Measurements from ENCODE around the gene MXD4.

The MXD4 gene

GRCh38 chr4:2291705-2292645 is 30.1 kb upstream of the MXD4 start:
- no peak for DNase-seq

GRCh38 chr4:2290974-2291704 is 29.2 kb upstream of the MXD4 start:
- DNase-seq: no peak

DNA sequence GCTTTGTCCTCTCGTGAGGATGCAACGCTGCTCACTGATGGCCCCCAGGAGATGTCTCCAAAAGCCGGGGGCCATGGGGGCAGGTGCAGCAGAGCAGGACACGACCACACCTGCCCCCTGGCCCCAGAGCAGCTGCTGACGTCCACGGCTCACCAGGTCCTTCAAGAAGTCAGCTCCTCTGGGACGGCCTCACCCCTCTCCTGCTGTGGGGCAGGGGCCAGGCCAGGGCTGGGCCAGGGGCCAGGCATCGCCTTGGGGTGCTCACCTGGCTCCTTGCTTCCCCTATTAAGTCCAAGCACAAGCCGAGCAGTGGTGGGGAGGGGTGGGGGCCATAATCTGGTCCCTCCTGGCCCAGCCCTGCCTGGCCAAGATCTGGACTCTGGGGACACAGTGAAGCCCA is 28.6 kb upstream of the MXD4 start:
- DNase-seq: no peak

GRCh38 chr4:2289955-2290333 is 28.0 kb upstream of the MXD4 start:
- no peak for DNase-seq

- no peak for DNase-seq
Measured at GRCh38 chr4:2289311-2289954, 27.5 kb upstream of the MXD4 start.

- DNase-seq: no peak
Measured at GRCh38 chr4:2288051-2288541, 26.2 kb upstream of the MXD4 start.

GRCh38 chr4:2287594-2287915 is 25.6 kb upstream of the MXD4 start:
- DNase-seq: no peak

DNA sequence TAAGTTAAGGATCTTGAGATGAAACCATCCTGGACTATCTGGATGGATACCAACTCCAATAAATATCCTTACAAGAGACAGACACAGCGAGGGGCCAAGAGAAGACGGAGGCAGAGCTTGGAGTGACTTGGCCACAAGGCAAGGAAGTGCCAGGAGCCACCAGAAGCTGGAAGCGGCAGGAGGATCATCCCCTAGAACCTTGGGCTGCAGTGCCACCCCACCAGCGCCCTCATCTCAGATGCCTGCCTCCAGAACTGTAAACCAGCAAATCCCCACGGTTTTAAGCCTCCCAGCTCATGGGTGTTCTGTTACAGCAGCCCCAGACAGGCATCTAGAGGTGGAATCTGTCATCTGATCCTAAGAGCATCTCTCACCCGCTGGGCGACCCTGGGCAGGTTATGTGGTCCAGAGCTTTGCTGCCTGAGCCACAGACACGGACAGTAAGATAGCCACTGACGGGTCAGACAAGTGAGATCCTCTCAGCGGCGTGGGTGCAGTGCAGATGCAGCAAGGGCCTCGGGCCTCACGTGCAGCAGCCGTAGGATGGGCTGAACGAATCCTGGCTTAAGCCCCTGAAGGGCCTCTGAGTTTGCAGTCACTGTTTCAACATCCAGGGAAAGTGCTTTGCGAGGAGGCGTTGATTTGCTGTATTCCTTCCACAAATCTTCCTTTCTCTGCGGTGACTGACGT is 25.1 kb upstream of the MXD4 start:
- DNase-seq: no peak

GRCh38 chr4:2285613-2286381 is 23.9 kb upstream of the MXD4 start:
- no peak for DNase-seq

DNA sequence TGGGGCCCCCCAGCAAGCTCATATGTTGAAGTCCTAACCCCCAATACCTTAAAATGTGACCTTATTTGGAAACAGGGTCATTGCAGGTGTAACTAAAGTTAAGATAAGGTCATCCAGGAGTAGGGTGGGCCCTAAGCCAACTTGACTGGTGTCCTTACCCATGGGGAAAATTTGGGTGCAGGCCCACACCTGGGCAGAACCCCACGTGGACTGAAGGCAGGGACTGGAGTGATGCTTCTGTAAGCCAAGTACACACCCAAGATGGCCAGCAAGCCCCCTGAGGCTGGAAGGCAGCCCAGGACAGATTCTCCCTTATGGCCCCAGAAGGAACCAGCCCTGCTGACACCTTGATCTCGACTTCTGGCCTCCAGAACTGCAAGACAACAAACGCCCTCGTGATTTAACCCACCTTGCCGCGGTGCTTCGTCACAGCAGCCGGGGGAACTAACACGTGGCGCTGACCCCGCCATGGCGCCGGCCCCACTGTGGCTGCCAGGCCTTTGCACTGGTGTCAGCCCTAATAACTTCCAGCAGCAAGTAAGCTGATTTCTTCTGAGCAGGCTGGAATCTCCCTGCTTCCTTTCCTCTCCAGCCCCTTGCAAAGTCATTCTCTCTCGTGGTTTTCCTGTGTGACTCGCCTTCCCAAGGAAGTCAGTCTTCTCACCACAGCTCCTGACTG is 23.2 kb upstream of the MXD4 start:
- peak; percentile 71 for DNase-seq

GRCh38 chr4:2284161-2284933 is 22.4 kb upstream of the MXD4 start:
- no peak for DNase-seq

- no peak for DNase-seq
Measured at GRCh38 chr4:2283199-2283711, 21.3 kb upstream of the MXD4 start.

GRCh38 chr4:2281575-2282343 is 19.9 kb upstream of the MXD4 start:
- no peak for DNase-seq

DNA sequence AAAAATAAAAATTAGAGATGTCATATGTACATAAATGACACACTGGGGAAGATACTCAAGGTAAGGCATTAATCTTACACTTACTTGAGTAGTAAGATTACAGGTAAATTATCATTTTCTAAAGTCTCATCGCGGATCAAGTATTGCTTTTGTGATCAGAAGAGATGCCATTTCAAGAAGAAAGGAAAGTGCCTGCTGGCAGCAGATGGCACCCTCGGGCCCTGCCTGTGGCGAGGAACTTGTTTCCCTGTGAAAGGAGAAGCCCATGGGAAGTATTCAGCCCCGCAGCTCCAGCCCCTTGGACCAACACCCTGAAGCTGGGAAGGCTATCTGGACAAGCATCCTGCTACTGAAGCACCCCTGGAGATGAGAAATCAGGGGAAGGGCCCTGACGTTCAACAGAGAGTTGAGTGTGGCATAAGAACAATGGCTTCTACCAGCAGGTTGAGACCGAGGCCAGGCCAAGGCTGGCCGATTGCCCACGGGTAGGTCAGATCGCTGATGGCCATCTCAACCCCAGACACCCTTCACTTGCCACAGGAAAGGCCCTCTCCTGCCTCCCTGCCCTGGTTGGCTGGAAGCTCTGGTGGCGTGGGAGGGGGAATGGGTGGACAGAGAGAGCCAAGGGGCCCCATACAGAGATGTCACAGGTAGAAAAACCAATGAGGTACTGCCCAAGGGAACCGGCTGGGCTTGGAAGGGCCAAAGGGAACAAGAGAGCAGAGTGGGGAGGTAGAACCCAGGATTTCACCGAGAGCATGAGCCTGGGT is 18.8 kb upstream of the MXD4 start:
- no peak for DNase-seq

- no peak for DNase-seq
Measured at GRCh38 chr4:2277956-2278355, 16.0 kb upstream of the MXD4 start.

DNA sequence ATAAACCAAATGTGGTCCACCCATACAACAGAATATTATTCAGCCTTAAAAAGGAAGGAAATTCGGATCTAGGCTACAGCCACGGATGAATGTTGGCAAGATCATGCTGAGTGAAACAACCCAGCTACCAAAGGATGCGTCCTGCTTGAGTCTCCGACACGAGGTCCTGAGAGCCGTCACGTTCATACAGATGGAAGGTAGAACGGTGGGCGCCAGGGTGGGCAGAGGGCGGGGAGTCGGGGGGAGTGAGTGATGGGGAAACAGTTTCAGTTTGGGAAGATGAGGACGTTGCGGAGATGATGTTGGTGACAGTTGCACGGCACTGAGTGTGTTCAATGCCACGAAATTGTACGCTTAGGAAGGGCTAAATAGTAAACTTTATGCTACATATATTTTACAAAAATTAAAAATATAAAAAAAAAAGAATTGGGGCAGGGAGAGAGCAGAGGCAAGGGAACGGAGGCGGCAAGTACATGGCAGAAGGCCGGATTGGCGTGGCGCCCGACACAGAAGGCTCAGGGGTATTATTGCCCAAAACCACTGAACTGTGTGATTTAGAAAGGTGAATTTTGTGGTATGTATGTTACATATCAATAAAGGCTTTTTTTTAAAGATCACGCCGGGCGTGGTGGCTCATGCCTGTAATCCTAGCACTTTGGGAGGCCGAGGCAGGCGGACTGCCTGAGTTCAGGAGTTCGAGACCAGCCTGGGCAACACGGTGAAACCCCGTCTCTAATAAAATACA is 14.8 kb upstream of the MXD4 start:
- DNase-seq: no peak

- no peak for DNase-seq
Measured at GRCh38 chr4:2275546-2276251, 13.8 kb upstream of the MXD4 start.

All from fibroblast of skin of back (primary cell).